Glomerular endothelial cell (primary cell): ENCODE data around the gene C20orf144. TPM values are rescaled to one million over a fixed set of nuclear protein-coding genes. Genes with fewer than 3 reads are reported as not detected.
"Not testable (repeated sequence)": the region's sequence is repeated elsewhere in the genome, so short reads cannot be mapped to it uniquely, and the experiment has no call there.

ENCODE experiments used
- DNase-seq: peaks from one replicate; pipeline ENCODE4 v3.0.0-alpha.2; 2011; ENCODE audit warnings: low read depth, low spot score; ENCODE audit errors: extremely low read depth
- total RNA-seq: library from RNA; depleted of rRNA; stranded (reverse); fragments of >200 nt; gene quantifications from 2 replicates; pipeline ENCODE4 v1.2.3, GENCODE V29; 2015

Gene C20orf144
- total RNA-seq, 1 donor from 2014 or later: not detected

DNA sequence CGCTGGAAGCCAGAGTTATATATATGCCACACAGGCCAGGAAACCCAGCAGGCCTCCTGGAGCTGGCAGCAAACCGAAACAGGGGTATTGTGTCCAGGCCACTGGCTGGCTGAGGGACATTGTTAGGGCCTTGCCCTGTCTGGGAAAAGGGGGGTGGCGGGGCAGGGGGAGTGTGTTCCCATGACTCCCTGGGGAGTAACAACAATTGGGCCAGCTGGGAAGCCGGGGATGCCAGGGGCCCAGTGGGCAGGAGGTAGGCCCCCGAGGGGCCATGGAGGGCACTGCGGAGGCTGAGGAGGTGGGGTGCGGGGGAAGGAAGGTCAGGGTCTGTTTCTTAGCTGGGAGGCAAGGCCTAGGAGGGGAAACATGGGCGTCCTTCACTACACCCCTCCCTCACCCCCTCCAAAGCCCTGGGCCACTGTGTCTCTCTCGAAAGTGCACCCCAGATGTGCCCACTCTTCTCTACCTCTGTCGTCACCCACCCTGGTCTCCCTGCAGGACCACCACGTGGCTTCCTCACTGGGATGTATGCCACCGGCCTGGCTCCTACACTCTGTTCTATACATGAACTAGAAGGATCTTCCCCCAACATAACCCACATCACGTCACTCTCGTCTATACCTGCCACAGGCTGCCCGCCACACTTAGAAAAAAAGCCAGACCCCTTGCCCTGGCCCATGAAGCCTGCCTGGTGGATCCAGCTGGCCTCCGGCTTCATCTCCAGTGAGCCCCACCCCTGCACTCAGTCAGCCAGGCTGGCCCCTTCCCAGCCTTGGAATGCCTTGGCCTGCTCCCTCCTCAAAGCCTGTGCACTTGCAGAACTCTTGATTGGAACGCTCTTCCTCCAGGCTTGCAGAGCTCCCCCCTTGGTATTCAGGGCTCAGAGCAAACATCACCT lies 31.9 kb downstream of the C20orf144 start:
- no peak for DNase-seq

GRCh38 chr20:33694639-33695012 lies 32.5 kb downstream of the C20orf144 start:
- DNase-seq: no peak

DNA sequence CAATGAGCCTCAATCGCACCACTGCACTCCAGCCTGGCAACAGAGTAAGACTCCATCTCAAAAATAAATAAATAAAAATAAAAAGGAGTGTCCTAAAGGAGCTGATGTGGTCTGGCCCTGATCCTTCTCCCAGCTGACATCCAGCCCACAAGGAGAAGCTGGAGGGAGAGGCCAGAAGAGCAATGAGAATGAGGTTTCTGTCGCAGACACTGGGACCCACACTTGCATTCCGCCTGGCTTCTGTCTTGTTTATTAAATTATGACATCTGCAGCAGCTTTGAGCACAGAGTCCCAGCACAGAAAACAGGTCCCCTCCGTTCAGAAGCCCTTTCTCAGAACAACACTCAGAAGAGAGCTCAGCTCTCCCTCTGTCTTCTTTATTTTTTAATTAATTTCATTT lies 34.3 kb downstream of the C20orf144 start:
- DNase-seq: no peak

- no peak for DNase-seq
Observed at GRCh38 chr20:33697129-33697528, 35.0 kb downstream of the C20orf144 start.

DNA sequence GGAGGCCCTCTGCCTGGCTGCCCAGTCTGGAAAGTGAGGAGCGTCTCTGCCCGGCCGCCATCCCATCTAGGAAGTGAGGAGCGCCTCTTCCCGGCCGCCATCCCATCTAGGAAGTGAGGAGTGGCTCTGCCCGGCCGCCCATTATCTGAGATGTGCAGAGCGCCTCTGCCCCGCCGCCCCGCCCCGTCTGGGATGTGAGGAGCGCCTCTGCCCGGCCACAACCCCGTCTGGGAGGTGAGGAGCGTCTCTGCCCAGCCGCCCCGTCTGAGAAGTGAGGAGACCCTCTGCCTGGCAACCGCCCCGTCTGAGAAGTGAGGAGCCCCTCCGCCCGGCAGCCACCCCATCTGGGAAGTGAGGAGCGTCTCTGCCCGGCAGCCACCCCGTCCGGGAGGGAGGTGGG lies 36.8 kb downstream of the C20orf144 start:
- not testable (repeated sequence) for DNase-seq

DNA sequence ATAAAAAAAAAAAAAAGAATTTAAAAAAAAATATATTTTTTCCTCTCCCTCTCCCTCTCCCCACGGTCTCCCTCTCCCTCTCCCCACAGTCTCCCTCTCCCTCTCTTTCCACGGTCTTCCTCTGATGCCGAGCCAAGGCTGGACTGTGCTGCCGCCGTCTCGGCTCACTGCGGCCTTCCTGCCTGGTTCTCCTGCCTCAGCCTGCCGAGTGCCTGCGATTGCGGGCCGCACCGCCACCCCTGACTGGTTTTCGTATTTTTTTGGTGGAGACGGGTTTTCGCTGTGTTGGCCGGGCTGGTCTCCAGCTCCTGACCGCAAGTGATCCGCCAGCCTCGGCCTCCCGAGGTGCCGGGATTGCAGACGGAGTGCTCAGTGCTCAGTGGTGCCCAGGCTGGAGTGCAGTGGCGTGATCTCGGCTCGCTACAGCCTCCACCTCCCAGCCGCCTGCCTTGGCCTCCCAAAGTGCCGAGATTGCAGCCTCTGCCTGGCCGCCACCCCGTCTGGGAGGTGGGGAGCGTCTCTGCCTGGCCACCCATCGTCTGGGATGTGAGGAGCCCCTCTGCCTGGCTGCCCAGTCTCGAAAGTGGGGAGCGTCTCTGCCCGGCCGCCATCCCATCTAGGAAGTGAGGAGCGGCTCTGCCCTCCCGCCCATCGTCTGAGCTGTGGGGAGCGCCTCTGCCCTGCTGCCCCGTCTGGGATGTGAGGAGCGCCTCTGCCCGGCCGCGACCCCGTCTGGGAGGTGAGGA lies 38.7 kb downstream of the C20orf144 start:
- not testable (repeated sequence) for DNase-seq

GRCh38 chr20:33701629-33702450 lies 39.7 kb downstream of the C20orf144 start:
- no peak for DNase-seq

- DNase-seq: no peak
Observed at GRCh38 chr20:33702861-33703260, 40.7 kb downstream of the C20orf144 start.

DNA sequence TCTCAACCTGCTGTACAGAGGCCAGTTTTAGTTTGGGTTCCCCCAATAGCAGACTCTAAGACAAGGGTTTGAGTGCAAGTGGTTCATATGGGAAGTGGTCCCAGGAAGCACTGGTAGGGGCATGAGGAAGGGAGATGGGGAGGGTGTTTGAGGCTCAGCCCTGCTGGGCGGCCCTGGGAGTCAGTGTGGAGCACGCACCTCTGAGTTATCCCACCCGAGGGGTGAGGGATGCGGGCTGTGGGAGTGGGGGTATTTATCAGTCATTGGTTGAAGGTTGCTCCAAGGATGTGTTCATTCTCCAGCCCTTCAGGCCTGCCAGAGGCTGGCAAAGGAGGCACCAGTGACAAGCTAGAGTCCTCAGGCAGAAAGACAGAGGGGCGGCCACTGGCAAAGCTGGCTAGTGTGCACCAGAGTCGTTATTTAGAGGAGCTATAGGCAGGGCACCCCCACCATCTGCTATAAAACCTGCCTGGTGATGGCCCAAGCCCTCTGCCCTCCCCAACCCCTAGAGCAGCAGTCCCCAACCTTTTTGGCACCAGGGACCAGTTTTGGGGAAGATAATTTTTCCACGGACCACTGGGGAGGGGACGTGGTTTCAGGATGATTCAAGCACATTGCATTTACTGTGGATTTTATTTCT lies 41.5 kb downstream of the C20orf144 start:
- DNase-seq: no peak

- DNase-seq: no peak
Observed at GRCh38 chr20:33704197-33704924, 42.2 kb downstream of the C20orf144 start.

DNA sequence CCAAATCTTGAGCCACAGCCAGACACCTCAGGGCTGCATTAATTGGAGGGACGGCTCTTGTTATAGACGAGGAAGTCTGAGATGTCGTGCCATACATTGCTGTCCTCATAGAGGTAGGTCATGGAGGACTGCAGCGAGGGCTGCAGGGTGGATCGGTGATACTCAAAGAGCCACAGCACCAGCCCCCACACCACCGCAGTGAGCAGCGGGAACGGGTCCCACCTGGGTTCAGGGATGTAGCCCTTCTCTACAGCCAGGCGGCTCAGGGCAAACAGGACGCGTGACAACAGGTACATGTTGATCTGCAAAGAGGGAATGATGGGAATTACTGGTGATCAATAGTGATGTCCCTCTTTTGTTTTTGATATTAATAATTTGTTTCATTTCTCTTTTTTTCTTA lies 45.5 kb downstream of the C20orf144 start:
- DNase-seq: no peak

DNA sequence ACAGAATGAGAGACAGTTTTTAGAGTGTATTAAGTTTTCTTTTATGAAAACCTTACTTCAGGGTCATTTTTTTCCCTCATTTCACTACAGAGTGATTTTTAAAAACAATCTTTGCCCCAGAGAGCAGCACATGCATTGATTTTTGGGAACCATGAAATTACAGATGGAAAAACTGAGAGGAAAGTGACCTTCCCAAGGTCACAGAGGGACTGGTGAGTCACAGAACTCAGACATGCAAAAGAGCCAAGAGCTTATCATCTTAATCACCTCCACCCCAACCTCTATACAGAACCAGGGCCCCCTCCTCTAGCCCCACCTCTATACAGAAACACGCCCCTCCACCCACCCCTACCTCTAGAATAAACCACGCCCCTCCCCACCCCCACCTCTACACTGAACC lies 47.3 kb downstream of the C20orf144 start:
- DNase-seq: no peak

DNA sequence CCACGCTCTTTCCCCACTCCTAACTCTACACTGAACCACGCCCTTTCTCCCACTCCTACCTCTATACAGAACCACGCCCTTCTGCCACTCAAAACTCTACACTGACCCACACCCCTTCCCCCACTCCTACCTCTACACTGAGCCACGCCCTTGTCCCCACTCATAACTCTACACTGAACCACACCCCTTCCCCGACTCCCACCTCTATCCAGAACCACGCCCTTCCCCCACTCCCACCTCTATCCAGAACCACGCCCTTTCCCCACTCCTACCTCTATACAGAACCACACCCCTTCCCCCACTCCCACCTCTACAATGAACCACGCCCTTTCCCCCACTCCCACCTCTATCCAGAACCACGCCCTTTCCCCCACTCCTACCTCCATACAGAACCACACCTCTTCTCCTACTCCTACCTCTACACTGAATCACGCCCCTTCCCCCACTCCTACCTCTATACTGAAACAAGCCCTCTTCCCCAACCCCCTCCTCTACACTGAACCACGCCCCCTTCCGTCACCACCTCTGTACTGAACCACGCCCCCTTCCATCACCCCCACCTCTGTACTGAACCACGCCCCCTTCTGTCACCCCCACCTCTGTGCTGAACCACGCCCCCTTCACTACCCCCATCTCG lies 47.9 kb downstream of the C20orf144 start:
- no peak for DNase-seq

DNA sequence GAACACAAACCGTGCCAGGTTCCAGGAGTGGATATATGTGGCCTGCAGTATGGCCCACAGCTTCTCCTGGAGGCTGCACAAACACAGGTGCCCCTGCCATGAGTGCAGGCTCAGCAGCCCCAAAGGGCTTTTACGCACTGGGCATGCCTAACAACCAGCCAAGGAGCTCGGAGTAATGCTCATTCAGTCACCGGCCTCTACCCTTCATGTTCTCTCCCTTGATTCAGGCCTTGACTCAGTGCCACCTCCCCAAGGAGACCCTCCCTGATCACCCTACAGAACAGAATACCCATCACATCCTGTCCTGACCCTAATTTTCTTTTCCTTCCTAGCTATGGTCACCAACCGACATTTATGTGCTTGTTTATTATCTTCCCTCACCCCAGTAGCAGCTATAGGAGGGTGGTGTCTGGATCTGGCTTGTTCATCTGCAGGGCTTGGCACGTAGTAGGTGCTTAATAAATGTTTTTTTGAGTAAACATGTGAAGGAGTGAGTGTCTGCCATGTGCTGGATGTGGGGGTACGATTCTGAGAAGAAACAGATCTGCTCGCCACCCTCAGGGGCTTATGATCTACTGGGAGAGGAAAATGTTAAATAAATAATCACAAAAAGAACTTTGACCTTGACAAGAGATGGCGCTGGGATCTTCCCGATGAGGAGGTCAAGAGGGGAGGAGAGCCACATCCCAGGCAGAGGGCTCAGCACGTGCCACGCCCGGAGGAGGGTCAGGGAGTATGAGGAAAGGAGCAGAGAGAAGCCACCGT lies 48.7 kb downstream of the C20orf144 start:
- no peak for DNase-seq

DNA sequence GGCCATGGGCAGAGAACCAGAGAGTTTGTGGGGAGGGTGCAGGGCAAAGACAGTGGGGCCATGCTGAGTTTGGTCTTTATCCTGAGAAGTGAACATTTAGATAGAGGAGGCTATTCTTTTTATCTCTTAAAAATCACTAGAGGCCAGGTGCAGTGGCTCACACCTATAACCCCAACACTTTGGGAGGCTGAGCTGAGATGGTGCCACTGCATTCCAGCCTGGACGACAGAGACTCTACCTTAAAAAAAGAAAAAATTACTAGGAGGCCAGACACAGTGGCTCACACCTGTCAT lies 49.3 kb downstream of the C20orf144 start:
- no peak for DNase-seq
